Testis (tissue), 2 donors: ENCODE data around the gene MSI2.

ENCODE experiments used
- POLR2A ChIP-seq: fragments of 450-650 bp; IDR thresholded peaks from one replicate; pipeline ENCODE4 v1.6.1; 2017; ENCODE audit warnings: antibody characterized with exemption, mild to moderate bottlenecking, moderate library complexity
- TF ChIP-seq, protein P1 (sequence below), 3 experiments: fragments of 450-650 bp in 2 of 3; fragments of 200-600 bp in 1 of 3; sonication (generic) in 1 of 3; IDR thresholded peaks; one replicate each; pipeline ENCODE4 v1.5.1; 2016 to 2019; ENCODE audit warnings: antibody characterized with exemption in 3 of 3, mild to moderate bottlenecking in 2 of 3, moderate library complexity in 1 of 3

DNA sequence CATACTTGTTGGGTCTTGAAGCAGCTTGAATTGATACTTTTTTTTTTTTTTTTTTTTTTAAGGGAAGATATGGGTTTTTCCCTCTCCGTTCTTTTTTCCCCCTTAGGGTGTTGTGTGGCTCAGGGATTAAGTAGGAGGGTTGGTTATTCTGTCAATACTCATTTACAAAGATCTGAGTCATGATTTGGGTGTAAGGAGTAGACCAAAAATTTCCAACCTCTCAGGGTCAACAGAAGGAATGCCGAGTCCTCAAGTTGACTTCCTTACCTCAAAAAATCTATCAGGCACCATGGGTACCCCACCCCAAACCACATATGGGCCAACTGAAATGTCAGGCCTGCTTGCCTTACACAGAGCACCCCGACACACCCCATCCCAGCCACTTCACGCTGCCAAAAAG, 258.3 kb downstream of the MSI2 start:
- TF ChIP-seq POLR2A: no peak
- TF ChIP-seq, protein P1, sequence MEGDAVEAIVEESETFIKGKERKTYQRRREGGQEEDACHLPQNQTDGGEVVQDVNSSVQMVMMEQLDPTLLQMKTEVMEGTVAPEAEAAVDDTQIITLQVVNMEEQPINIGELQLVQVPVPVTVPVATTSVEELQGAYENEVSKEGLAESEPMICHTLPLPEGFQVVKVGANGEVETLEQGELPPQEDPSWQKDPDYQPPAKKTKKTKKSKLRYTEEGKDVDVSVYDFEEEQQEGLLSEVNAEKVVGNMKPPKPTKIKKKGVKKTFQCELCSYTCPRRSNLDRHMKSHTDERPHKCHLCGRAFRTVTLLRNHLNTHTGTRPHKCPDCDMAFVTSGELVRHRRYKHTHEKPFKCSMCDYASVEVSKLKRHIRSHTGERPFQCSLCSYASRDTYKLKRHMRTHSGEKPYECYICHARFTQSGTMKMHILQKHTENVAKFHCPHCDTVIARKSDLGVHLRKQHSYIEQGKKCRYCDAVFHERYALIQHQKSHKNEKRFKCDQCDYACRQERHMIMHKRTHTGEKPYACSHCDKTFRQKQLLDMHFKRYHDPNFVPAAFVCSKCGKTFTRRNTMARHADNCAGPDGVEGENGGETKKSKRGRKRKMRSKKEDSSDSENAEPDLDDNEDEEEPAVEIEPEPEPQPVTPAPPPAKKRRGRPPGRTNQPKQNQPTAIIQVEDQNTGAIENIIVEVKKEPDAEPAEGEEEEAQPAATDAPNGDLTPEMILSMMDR (IDR thresholded peaks at IDR 0.05): no peak
